GM19240 (cell line): ENCODE data around the gene TALDO1.
A peak's percentile ranks its signal among the peaks of the same experiment; 100 is the strongest.

ENCODE experiments used
- DNase-seq: peaks from one replicate; pipeline ENCODE4 v3.0.0; 2011; ENCODE audit warnings: low spot score; ENCODE audit not compliant: insufficient read length

Gene TALDO1

DNA sequence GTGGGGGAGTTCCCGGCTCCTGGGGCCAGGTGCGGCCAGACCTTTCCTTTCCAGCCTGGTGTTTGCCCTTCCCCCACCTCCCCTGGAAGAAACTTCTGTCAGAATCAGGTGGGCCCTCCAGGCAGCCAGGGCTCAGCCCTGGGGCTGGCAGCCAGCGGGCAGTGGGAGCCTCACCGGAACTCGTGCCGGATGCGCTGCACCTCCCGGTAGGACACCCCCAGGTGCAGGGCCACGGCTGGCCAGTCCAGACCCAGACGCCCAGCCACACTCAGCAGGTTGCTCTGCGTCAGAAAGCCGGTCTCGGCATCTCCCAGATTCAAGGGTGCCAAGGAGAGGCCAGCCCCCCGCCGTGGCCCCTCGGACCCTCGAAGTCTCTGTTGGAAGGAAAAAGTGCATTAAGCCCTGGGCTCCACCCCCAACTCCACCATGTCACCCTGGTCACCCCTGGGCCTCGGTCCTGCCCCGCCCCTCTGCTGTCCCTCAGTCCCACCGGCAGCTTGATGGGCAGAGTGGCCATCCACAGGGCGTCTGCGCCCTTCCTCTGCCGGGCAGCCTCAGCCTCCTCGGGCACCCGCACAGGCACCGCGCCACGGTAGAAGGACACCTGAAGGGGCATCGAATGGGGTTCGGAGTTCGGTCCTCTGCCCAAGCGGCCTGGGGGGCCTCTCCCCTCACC, 52.5 kb downstream of the TALDO1 start:
- DNase-seq: no peak

DNA sequence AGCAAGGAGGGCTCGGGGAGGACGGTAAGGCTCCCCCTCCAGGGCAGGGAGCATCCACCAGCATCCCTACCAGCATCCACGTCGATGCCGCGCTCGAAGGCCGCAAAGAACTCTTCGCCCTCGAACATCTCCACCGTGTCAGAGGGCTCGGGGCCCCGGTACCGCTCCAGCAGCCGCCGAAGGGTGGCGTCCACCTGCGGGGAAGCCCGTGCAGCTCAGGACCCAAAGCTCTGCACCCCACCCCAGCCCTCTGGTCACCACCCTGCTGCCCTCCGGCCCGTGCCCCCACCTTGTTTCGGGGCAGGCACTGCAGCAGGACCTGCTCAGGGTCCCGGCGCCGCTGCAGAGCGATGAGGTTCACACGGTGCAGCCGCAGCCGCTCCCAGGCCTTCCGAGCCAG, 53.2 kb downstream of the TALDO1 start:
- DNase-seq: no peak

DNA sequence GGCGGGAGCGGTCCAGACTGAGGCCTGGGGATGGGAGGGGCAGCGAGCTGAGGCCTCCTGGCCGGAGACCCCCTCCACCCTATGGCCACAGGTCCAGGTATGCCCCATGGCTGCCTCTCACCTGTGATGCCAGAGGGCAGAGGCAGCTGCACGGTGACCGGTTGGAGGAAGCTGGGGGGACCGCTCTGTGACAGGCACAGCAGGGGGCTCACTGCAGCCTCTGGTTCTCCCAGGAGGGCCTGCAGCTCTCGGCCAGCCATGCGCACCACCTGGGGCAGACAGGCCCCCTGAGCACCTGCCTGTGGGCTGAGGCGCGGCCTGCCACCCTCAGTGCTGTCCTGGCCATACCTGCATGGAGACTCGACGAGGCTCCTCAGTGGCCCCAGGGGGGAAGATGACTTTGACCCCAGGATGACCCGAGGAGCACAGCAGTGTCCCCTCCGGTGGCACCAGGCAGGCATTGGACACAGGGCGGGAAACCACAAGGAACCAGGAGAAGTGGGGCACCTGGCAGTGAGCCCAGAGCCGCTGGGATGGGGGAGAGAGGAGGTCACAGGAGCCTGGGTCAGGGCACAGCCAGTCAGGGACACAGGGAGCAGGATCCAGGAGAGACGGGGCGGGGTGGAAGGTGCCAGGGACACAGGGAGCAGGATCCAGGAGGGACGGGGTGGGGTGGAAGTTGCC, 54.0 kb downstream of the TALDO1 start:
- no peak for DNase-seq

DNA sequence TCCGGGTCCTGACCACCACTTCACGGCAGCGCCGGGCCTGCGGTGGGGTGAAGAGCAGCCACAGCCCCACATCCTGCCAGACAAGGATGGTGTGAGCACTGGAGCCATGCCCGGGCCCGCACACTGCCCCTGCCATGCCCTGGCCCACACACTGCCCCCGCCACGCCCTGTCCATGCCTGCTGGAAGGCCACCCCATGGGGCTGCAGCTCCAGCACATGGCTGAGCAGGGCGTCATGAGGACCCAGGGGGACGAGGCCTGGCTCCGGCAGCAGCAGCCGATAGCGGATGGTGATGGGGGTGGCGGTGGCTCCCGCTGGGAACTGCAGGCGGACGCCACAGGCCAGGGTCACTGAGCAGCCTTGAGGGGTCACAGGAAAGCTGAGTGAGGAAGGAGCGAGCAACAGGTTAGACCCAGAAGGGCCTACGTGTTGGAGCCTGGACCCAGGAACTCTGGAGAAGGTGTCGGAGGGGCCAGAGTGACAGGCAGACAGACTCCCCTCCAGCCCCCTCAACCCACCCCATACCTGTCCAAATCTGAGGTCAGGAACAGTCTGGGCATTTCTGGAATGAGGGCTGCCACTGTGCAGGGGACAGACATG, 54.9 kb downstream of the TALDO1 start:
- DNase-seq: no peak

DNA sequence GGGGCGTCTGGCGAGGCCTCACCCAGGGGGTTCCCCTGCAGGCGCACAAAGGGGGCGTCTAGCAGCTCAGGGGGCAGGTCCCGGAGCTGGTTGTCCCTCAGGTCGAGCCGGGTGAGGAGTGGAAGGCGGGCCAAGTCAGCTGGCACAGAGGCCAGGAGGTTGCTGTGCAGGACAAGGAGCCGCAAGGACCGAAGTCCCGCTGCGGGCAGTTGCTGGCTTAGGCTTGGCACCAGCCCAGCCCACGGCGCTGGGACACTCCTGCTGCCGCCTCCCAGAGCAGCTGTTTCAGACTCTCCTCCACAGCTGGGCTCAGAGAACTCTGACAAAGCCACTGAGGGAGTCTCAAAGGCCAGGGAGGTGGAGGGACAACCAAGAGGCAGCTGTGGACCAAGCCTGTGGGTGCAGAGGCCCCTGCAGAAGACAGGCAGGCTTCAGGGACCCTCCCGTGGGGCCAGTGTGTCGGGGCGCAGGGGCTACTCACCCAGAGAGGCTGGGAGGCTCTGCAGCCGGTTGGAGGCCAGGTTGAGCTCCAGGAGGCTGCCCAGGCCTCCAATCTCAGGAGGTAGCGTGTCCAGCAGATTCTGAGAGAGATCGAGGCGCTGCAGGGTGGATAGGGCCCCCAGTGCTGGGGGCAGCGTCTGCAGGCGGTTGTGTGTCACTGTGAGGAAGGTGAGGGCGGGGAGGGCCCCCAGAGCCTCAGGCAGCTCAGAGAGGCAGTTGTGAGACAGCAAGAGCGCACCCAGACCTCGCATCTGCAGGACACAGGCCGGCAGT, 55.6 kb downstream of the TALDO1 start:
- no peak for DNase-seq

DNA sequence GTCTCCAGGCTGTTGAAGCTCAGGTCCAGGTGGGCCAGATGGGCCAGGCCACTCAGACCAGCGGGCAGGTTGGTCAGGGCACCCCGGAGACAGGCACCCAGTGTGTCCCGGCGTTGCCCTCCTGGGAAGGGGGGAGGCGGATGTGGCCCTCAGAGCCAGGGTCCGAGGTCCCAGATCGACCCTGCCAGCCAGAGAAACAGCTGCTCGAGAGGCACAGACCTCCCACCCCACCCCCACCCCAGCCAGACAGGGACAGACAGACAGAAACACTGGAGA, 56.1 kb downstream of the TALDO1 start:
- no peak for DNase-seq

DNA sequence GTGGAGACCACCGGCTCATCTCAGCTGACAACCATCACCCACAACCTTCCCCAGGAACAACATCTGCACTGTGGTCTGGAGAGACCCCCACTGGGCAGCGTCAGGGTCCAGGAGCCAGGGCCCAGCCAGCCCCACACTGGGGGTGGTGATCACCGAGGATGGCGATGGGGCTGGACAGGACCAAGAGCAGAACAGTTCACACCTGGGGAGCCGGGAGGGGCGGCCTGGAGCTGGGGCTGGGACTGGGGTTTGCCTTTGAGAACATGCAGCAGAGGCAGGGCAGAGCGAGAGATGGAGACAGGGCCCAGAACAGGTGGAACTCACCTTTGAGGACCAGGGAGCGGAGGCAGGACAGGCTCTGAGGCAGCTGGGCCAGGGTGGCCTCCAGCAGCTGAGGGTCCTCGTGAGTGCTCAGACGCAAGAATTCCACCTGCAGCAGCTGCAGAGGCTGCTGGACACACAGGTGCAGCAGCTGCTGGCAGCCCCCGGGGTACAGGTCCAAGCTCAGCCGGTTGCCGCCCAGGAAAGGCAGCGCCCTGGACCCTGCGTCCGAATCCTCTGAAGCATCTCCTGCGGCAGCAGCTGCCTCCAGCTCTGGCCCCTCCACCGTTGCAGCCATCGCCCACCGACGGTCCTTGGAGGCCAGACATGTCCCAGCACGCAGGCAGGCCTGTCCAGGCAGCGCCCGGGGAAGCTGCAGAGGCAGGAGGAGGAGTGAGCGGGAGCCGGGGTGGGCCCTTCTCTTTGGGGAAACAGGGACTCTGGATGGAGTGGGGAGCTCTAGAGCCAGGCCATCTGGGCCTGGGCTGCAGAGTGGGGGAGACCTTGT, 56.7 kb downstream of the TALDO1 start:
- DNase-seq: no peak

DNA sequence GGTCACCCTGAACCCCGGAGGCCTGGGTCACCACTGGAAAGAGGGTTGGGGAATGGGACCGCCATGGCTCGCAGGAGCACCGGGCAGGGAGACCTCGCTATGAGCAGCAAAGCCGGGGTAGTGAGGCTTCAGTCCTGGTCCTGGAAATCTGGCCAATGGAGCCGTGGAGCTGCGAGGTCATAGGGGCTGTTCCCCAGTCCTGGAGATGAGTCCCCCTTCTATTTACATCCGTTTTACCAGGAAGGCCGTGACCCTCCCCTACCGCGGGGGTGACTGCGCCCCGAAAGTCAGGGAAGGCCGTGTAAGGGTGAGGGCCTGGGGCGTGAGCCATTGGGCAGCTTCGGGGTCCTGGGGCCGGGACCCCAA, 57.3 kb downstream of the TALDO1 start:
- no peak for DNase-seq

DNA sequence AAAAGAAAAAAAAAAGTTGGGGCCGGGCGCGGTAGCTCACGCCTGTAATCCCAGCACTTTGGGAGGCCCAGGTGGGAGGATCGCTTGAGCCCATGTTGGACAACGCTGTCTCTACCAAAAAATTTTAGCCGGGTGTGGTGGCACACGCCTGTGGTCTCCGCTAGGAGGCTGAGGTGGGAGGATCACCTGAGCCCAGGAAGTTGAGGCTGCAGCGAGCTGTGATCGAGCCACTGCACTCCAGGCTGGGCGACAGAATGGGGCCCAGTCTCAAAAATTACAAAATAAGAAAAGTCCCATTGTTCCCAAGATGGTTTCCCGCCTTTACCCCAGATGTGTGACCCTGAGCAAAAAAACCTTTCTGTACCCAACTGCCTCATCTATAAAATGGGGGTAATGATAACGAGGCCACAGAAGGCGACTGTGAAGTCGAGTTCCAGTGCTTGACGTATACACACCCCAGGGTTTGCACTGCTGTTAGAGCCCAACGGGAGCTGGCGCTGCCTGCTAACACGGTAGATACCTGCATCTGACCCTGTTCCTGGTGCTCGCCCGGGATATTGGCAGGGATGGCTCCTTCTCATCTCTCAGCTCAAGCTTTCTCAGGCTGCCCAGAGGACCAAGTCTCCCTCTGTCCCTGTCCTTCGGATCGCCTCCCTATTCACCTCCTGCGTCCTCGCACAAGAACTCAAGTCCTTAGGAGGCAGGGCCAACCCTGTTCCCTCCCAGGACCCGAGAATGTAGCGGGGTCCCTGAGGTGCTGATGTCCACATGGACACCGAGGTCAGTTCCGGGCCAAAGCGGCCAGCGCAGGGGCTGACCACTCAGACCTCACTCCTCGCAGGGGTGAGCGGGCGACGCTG, 61.4 kb downstream of the TALDO1 start:
- no peak for DNase-seq

DNA sequence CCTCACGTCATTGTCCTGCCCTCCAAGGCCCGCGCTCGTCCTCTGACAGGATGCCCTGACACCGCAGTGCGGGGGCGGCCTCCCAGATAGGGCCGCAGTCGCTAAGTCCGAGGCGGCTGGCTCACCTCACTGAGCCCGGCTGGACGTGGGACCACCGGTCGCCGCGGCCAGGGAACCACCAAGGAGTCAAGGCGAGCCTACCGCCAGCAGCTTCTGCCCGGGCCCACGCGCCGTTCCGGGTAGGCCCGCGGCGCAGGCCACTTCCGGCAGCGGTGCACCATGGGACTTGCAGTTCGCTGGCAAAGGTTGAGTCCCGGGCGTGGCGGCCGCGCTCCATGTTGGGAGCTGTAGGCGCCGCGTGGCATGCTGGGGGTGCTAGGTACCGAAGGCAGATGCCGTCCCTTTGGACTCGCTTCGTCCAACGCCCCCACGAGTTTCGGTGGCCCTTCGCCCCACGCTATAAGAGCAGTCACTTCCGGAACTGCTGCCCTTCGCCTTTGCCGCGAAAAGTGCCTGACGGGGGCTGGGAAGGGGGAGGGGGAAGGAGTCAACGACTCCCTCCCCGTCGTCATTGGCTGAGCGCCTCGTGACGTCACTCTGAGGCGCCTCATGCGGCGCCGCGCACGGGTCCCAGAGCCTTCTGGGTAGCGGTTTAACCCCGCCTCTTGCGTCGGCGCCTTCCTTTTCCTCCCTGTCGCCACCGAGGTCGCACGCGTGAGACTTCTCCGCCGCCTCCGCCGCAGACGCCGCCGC, 62.2 kb downstream of the TALDO1 start, which contains the start of gene RPLP2:
Gene RPLP2, plus strand, starts transcription at position 681 of the 753 bp plus-strand sequence. CDS start 268 bp downstream, outside the sequence.
- peak; percentile 96 for DNase-seq

DNA sequence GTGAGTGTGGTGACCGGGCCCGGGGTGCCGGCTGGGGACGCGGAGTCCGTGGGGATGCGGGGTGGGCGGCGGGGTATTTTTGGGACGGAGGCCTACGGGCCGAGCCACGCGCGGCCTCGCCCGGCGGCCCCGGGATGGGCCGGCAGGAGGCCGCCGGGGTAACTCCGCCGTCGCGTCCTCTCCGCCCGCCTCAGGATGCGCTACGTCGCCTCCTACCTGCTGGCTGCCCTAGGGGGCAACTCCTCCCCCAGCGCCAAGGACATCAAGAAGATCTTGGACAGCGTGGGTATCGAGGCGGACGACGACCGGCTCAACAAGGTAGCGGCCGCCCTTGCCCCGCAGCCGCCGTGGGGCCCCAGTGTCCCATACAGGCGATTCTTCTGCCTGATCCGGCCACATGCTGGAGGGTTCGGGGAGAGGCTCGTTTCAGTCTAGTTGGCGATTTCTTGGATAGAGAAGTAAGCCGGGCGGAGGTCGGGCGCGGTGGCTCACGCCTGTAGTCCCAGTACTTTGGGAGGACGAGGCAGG, 62.8 kb downstream of the TALDO1 start:
- DNase-seq: no peak

DNA sequence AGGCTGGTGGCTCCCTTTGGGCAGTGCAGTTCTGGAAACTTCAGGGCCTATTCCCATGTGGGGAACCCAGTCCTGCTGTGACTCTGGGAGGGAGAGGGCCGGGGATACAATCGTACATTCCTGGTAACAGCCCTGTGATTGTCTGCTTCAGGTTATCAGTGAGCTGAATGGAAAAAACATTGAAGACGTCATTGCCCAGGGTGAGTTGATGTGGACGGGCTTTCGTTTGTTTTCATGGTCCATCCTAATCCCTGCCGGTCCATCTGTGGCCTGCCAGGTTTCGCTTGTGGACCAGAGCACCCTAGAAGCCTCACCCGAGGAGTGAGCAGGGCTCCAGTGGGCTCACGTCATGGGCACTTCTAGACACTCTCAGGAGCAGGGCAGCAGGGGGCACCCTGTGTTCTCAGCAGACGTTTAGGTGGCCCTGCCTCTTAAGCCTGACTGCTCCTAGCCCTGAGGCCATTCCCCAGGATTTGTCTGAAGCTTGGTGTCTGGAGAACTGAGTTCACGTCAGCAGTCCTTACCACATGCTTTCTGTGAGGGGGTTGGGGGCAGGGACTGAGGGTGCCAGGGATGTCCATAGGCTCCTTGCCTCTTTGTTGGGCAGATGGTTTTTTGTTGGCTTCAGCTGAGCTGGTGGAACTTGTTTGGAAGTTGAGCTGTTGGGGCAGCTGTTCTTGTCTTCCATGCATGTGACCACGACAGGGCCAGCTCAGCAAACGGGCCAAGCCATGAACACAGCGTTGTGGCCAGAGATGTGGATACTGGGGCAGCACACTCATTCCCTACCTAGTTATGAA, 64.4 kb downstream of the TALDO1 start:
- no peak for DNase-seq

DNA sequence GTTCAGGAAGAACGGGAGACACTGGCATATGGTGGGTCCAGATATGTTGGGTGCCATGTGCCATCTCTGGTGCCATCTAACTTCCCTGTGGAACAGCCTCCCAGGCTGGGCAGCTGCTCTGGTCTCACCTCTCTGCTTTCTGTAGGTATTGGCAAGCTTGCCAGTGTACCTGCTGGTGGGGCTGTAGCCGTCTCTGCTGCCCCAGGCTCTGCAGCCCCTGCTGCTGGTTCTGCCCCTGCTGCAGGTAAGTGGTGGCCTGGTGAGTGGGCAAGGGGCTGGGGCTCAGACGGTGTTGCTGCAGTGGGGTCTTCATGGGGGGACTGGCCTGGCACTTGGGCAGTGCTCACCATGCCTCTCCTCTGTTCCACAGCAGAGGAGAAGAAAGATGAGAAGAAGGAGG, 65.1 kb downstream of the TALDO1 start:
- DNase-seq: no peak

DNA sequence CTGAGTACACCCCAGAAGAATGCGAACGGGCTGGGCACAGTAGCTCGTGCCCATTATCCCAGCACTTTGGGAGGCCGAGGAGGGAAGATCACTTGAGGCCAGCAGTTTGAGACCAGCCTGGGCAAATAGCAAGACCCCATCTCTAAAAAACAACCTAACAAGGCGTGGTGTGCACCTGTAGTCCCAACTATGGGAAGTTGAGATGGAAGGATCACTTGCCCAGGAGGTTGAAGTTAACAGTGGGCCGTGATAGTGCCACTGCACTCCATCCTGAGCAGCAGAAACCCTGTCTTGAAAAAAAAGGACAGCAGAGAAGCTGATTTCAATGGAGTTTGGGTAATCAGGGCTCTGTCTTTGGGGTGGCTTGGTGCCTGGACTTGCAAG, 65.8 kb downstream of the TALDO1 start:
- no peak for DNase-seq

DNA sequence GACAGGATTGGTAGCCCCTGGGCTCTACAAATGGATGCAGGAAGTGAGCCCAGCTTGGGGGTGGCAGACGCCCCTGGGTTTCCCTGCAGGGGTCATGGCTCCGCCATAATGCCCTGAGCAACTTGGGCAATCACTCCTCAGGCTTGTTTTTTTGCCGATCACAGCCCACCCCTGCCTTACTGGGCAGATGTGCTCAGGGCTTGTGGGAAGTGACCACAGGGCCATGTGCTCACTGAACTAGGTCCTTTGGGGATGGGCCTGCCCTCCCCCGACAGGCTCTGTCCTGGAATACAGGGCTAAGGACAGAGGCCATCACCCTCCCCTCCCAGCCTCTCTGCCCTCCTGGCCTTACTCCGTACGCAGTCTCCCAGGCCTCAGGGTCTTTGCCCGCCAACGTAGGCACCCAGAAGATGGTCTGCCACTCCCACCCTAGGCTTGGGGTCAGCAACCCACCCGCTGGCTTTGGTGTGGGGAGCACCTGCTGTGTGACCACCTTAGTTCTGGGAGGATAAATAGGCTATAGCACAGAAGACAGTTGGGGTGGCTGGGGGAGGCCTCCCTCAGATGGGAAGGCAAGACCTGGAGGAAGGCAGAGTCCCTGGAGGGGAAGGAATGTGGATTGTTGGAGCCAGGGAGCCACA, 66.3 kb downstream of the TALDO1 start:
- no peak for DNase-seq
